ENCODE measurements around the gene GRID1. TPM values are rescaled to one million over a fixed set of nuclear protein-coding genes. Genes with fewer than 3 reads are reported as not detected.

Gene GRID1
- total and polyA plus RNA-seq, 9 of the 15 experiments (the other 6 are each of a cell fraction or from before 2014, with no cell fraction given), result 0.01 to 7.2 (median 1.2) TPM

- no peak for TF ChIP-seq ZNF318 (IDR thresholded peaks at IDR 0.05; ENCODE audit: borderline replicate concordance in 1 of 2, low read depth in 1 of 2)
- TF ChIP-seq ZNF143 (CRISPR knock-in tag; IDR thresholded peaks at IDR 0.05), result no peak
- TF ChIP-seq ZNF324 (CRISPR knock-in tag; IDR thresholded peaks at IDR 0.05), result no peak
- no peak for TF ChIP-seq TGIF2 (CRISPR knock-in tag; IDR thresholded peaks at IDR 0.05)
Observed at GRCh38 chr10:86065711-86066251, 300.8 kb downstream of the GRID1 start (continued).
